ENCODE data around the gene TLR9.

DNA sequence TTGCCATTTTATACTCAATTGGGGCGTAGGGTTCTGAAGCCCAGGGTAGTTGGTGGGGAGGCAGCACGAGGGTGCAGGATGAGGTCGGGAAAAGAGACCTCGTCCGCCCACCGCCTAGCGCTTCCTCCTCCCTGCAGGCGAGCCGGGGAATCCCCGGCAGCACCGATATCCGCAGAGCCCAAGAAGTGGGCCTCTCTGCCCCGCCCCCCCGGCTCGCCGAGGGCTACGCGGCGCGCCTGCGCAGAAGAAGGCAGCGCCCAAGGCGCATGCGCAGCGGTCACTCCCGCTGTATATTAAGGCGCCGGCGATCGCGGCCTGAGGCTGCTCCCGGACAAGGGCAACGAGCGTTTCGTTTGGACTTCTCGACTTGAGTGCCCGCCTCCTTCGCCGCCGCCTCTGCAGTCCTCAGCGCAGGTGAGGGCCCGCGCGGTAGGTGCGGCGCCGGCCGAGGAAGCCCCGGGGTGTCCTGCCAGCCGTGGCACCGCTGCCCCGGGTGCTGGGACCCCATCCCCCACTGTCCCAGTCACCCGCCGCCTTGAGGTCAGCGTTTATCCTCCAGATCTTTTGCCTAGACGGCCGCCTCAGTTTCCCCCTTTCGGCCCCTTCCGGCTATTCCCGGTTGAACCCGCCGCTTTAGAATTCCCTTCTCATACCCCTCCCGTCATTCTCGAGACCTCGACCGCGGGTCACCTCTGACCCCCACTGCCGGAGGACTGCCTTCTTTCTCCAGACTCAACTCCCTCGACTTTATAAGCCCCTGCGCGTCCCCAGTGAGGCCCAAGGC, 27.4 kb downstream of the TLR9 start, which contains the start of gene ALAS1:
- TF ChIP-seq, protein P1, sequence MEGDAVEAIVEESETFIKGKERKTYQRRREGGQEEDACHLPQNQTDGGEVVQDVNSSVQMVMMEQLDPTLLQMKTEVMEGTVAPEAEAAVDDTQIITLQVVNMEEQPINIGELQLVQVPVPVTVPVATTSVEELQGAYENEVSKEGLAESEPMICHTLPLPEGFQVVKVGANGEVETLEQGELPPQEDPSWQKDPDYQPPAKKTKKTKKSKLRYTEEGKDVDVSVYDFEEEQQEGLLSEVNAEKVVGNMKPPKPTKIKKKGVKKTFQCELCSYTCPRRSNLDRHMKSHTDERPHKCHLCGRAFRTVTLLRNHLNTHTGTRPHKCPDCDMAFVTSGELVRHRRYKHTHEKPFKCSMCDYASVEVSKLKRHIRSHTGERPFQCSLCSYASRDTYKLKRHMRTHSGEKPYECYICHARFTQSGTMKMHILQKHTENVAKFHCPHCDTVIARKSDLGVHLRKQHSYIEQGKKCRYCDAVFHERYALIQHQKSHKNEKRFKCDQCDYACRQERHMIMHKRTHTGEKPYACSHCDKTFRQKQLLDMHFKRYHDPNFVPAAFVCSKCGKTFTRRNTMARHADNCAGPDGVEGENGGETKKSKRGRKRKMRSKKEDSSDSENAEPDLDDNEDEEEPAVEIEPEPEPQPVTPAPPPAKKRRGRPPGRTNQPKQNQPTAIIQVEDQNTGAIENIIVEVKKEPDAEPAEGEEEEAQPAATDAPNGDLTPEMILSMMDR (IDR thresholded peaks at IDR 0.05; ENCODE audit: low read depth, low read length) = no peak
- TF ChIP-seq POLR2A (IDR thresholded peaks at IDR 0.05; ENCODE audit: extremely low read depth, insufficient read length) (peak; percentile 96), MYC (IDR thresholded peaks at IDR 0.05; ENCODE audit: low read depth, low read length) (peak; percentile 46; the same call in 1 of the 2 replicates)
- TF ChIP-seq, protein P2, sequence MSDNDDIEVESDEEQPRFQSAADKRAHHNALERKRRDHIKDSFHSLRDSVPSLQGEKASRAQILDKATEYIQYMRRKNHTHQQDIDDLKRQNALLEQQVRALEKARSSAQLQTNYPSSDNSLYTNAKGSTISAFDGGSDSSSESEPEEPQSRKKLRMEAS (IDR thresholded peaks at IDR 0.05; ENCODE audit: low read depth, low read length) = no peak
